H1 (cell line): ENCODE data around the gene NEGR1.

ENCODE experiments used
- BRCA1 ChIP-seq: IDR thresholded peaks from 2 replicates; pipeline ENCODE4 v1.6.1; 2012; ENCODE audit warnings: low read depth, low read length, improper control_type of control experiment
- CREB1 ChIP-seq: IDR thresholded peaks from 2 replicates; pipeline ENCODE4 v1.6.1; 2012; ENCODE audit warnings: inconsistent platforms
- EP300 ChIP-seq, 2 experiments: IDR thresholded peaks; 1 replicate in 1 of 2; 2 replicates in 1 of 2; pipeline ENCODE4 v1.6.1; 2011 to 2012; ENCODE audit warnings: low read depth in 2 of 2, low read length in 2 of 2, mild to moderate bottlenecking in 2 of 2, borderline replicate concordance in 1 of 2, inconsistent platforms in 1 of 2, moderate library complexity in 1 of 2
- EZH2 ChIP-seq: fragments of 200-600 bp; sonication (generic); IDR thresholded peaks from 2 replicates; pipeline ENCODE4 v1.7.1; 2012; ENCODE audit warnings: low read depth, mild to moderate bottlenecking, moderate library complexity, low read length, inconsistent platforms; ENCODE audit not compliant: severe bottlenecking
- FOSL1 ChIP-seq: IDR thresholded peaks from 2 replicates; pipeline ENCODE4 v1.6.1; 2011; ENCODE audit warnings: mild to moderate bottlenecking, low read depth, low read length, moderate library complexity; ENCODE audit not compliant: insufficient read depth
- HDAC2 ChIP-seq, 2 experiments: fragments of 300-600 bp in 1 of 2; sonication (generic) in 1 of 2; IDR thresholded peaks; 2 replicates each; pipeline ENCODE4 v1.6.1; 2011 to 2012; ENCODE audit warnings: low read depth in 2 of 2, low read length in 2 of 2, mild to moderate bottlenecking in 2 of 2, moderate library complexity in 2 of 2, borderline replicate concordance in 1 of 2, inconsistent platforms in 1 of 2
- POLR2A ChIP-seq, 2 experiments: IDR thresholded peaks; 1 replicate in 1 of 2; 2 replicates in 1 of 2; pipeline ENCODE4 v1.6.1; 2011; ENCODE audit warnings: low read depth in 2 of 2, low read length in 2 of 2, mild to moderate bottlenecking in 2 of 2; ENCODE audit errors: control extremely low read depth in 1 of 2
- TAF7 ChIP-seq: optimal IDR thresholded peaks from 2 replicates; pipeline ENCODE3; 2011; ENCODE audit warnings: low read depth, mild to moderate bottlenecking, inconsistent platforms, low read length, moderate library complexity, borderline replicate concordance
- TF ChIP-seq, protein P1 (sequence below), 3 experiments: IDR thresholded peaks; 1 replicate in 2 of 3; 2 replicates in 1 of 3; pipeline versions ENCODE4 v1.5.1 to v1.6.1; 2011; ENCODE audit warnings: low read length in 3 of 3, mild to moderate bottlenecking in 3 of 3, inconsistent platforms in 2 of 3, low read depth in 1 of 3, moderate library complexity in 1 of 3; ENCODE audit not compliant: insufficient read depth in 1 of 3; ENCODE audit errors: control extremely low read depth in 1 of 3
- TF ChIP-seq, protein P2 (sequence below): IDR thresholded peaks from 2 replicates; pipeline ENCODE4 v1.6.1; 2011; ENCODE audit warnings: low read length, improper control_type of control experiment

DNA sequence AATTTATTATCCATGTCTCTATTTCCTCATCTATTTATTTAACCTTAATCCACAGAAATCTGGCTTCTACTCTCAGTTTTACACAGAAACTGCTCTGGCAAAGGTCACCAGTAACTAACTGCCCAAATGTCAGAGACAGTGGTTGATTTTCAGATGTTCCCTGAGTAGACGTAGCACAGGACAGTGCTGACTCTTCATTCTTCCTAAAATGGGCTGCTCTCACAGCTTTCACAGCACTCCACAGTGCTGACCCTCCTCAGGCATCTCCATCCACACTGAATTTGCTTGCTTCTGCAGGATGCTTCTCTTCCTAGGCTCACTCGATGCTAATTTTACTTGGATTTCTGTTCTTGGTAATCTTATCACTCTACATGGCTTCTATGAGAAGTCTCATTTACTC, 693.3 kb downstream of the NEGR1 start:
- TF ChIP-seq, protein P1, sequence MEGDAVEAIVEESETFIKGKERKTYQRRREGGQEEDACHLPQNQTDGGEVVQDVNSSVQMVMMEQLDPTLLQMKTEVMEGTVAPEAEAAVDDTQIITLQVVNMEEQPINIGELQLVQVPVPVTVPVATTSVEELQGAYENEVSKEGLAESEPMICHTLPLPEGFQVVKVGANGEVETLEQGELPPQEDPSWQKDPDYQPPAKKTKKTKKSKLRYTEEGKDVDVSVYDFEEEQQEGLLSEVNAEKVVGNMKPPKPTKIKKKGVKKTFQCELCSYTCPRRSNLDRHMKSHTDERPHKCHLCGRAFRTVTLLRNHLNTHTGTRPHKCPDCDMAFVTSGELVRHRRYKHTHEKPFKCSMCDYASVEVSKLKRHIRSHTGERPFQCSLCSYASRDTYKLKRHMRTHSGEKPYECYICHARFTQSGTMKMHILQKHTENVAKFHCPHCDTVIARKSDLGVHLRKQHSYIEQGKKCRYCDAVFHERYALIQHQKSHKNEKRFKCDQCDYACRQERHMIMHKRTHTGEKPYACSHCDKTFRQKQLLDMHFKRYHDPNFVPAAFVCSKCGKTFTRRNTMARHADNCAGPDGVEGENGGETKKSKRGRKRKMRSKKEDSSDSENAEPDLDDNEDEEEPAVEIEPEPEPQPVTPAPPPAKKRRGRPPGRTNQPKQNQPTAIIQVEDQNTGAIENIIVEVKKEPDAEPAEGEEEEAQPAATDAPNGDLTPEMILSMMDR (IDR thresholded peaks at IDR 0.05; ENCODE audit: control extremely low read depth in 1 of 3, insufficient read depth in 1 of 3, low read depth in 1 of 3, low read length in 3 of 3) = no peak
- no peak for TF ChIP-seq EP300 (IDR thresholded peaks at IDR 0.05; ENCODE audit: borderline replicate concordance in 1 of 2, low read depth in 2 of 2, low read length in 2 of 2)
- TF ChIP-seq FOSL1 = no peak
- no peak for TF ChIP-seq BRCA1
- TF ChIP-seq, protein P2, sequence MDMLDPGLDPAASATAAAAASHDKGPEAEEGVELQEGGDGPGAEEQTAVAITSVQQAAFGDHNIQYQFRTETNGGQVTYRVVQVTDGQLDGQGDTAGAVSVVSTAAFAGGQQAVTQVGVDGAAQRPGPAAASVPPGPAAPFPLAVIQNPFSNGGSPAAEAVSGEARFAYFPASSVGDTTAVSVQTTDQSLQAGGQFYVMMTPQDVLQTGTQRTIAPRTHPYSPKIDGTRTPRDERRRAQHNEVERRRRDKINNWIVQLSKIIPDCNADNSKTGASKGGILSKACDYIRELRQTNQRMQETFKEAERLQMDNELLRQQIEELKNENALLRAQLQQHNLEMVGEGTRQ = no peak
- no peak for TF ChIP-seq TAF7
- no peak for TF ChIP-seq EZH2
- no peak for TF ChIP-seq CREB1
- TF ChIP-seq POLR2A (IDR thresholded peaks at IDR 0.05; ENCODE audit: control extremely low read depth in 1 of 2, low read depth in 2 of 2, low read length in 2 of 2) = no peak
- no peak for TF ChIP-seq HDAC2 (IDR thresholded peaks at IDR 0.05; ENCODE audit: borderline replicate concordance in 1 of 2, low read depth in 2 of 2, low read length in 2 of 2)
